H9 (cell line): ENCODE results near the gene ANAPC10. TPM values are rescaled to one million over a fixed set of nuclear protein-coding genes. Genes with fewer than 3 reads are reported as not detected.

Experiments used
- DNase-seq: peaks from one replicate; pipeline ENCODE4 v3.0.0-alpha.2; 2017
- H2AFZ ChIP-seq: one replicate; pipeline ENCODE4 v1.6.1; 2013; ENCODE audit warnings: mild to moderate bottlenecking, low read length, control low read depth, moderate library complexity
- H2AK5ac ChIP-seq: 2 replicates; pipeline ENCODE4 v1.6.1; 2013; ENCODE audit warnings: low read length, control low read depth, mixed read lengths; ENCODE audit not compliant: insufficient read length
- H2BK120ac ChIP-seq: one replicate; pipeline ENCODE4 v1.6.1; 2013; ENCODE audit warnings: low read depth, mild to moderate bottlenecking, low read length, control low read depth, inconsistent platforms; ENCODE audit not compliant: poor library complexity, severe bottlenecking
- H2BK12ac ChIP-seq: 2 replicates; pipeline ENCODE4 v1.6.1; 2013; ENCODE audit warnings: low read length, control low read depth, mixed read lengths, low read depth; ENCODE audit not compliant: insufficient read length
- H2BK15ac ChIP-seq: 2 replicates; pipeline ENCODE4 v1.6.1; 2013; ENCODE audit warnings: low read depth, low read length, control low read depth
- H2BK20ac ChIP-seq: one replicate; pipeline ENCODE4 v1.6.1; 2013; ENCODE audit warnings: low read depth, mild to moderate bottlenecking, low read length, control low read depth, inconsistent platforms; ENCODE audit not compliant: poor library complexity, severe bottlenecking
- H2BK5ac ChIP-seq: 2 replicates; pipeline ENCODE4 v1.6.1; 2013; ENCODE audit warnings: low read length, control low read depth, mixed read lengths; ENCODE audit not compliant: insufficient read length
- H3K14ac ChIP-seq: 2 replicates; pipeline ENCODE4 v1.6.1; 2013; ENCODE audit warnings: low read length, control low read depth; ENCODE audit not compliant: insufficient read depth
- H3K18ac ChIP-seq: 2 replicates; pipeline ENCODE4 v1.6.1; 2013; ENCODE audit warnings: low read depth, mild to moderate bottlenecking, mixed read lengths, low read length, control low read depth; ENCODE audit not compliant: insufficient read length
- H3K23ac ChIP-seq: 2 replicates; pipeline ENCODE4 v1.6.1; 2013; ENCODE audit warnings: low read length, control low read depth, mixed read lengths, low read depth; ENCODE audit not compliant: insufficient read length
- H3K23me2 ChIP-seq: 2 replicates; pipeline ENCODE4 v1.6.1; 2013; ENCODE audit warnings: low read depth, mild to moderate bottlenecking, mixed read lengths, low read length, control low read depth; ENCODE audit not compliant: insufficient read length, poor library complexity, severe bottlenecking
- H3K27ac ChIP-seq: 2 replicates; pipeline ENCODE4 v1.5.1; 2013; ENCODE audit warnings: low read length, control low read depth, mixed read lengths, low read depth; ENCODE audit not compliant: insufficient read length
- H3K27me3 ChIP-seq: 2 replicates; pipeline ENCODE4 v1.6.1; 2013; ENCODE audit warnings: low read length, control low read depth, inconsistent platforms; ENCODE audit not compliant: insufficient read depth
- H3K4ac ChIP-seq: 2 replicates; pipeline ENCODE4 v1.6.1; 2013; ENCODE audit warnings: low read depth, mild to moderate bottlenecking, control low read depth, inconsistent platforms, low read length, moderate library complexity
- H3K4me1 ChIP-seq: 2 replicates; pipeline ENCODE4 v1.6.1; 2013; ENCODE audit warnings: low read length, control low read depth, inconsistent platforms; ENCODE audit not compliant: insufficient read depth
- H3K4me2 ChIP-seq: 2 replicates; pipeline ENCODE4 v1.6.1; 2013; ENCODE audit warnings: low read length, control low read depth, mixed read lengths; ENCODE audit not compliant: insufficient read length, insufficient read depth
- H3K56ac ChIP-seq: 2 replicates; pipeline ENCODE4 v1.6.1; 2013; ENCODE audit warnings: low read depth, mild to moderate bottlenecking, mixed read lengths, low read length, control low read depth; ENCODE audit not compliant: insufficient read length
- H3K79me1 ChIP-seq: 2 replicates; pipeline ENCODE4 v1.6.1; 2013; ENCODE audit warnings: low read depth, mild to moderate bottlenecking, moderate library complexity, low read length, control low read depth, inconsistent platforms; ENCODE audit not compliant: insufficient read depth, poor library complexity, severe bottlenecking
- H3K79me2 ChIP-seq: 2 replicates; pipeline ENCODE4 v1.6.1; 2013; ENCODE audit warnings: low read length, control low read depth, inconsistent platforms; ENCODE audit not compliant: insufficient read depth
- H3K9ac ChIP-seq: 2 replicates; pipeline ENCODE4 v1.6.1; 2013; ENCODE audit warnings: low read length, control low read depth, mixed read lengths; ENCODE audit not compliant: insufficient read length; ENCODE audit errors: extremely low read depth
- H3K9me3 ChIP-seq: one replicate; pipeline ENCODE4 v1.6.1; 2013; ENCODE audit warnings: low read depth, low read length, inconsistent platforms; ENCODE audit not compliant: control insufficient read depth
- H3T11ph ChIP-seq: one replicate; pipeline ENCODE4 v1.6.1; 2013; ENCODE audit warnings: mild to moderate bottlenecking, low read length, control low read depth, inconsistent platforms
- H4K20me1 ChIP-seq: one replicate; pipeline ENCODE4 v1.6.1; 2013; ENCODE audit not compliant: control insufficient read depth, insufficient read length, insufficient read depth
- H4K5ac ChIP-seq: 2 replicates; pipeline ENCODE4 v1.6.1; 2013; ENCODE audit warnings: low read depth, mild to moderate bottlenecking, mixed read lengths, low read length, control low read depth; ENCODE audit not compliant: insufficient read length
- H4K8ac ChIP-seq: replicated peaks from 2 replicates; pipeline ENCODE4 v1.6.1; 2013; ENCODE audit warnings: low read length, control low read depth, mixed read lengths, low read depth; ENCODE audit not compliant: insufficient read length
- H4K91ac ChIP-seq: 2 replicates; pipeline ENCODE4 v1.6.1; 2013; ENCODE audit warnings: low read depth, mild to moderate bottlenecking, moderate library complexity, mixed read lengths, low read length, control low read depth; ENCODE audit not compliant: insufficient read length
- H3K27ac Mint-ChIP-seq, 3 experiments: 2 replicates in 2 of 3; 3 replicates in 1 of 3; pipeline ENCODE4 v1.8.0; 2020 to 2021; ENCODE audit warnings: mixed read lengths in 3 of 3, mild to moderate bottlenecking in 1 of 3, moderate library complexity in 1 of 3
- H3K27me3 Mint-ChIP-seq: 2 replicates; pipeline ENCODE4 v1.8.0; 2021; ENCODE audit warnings: low read depth, mild to moderate bottlenecking, moderate library complexity, mixed read lengths
- H3K36me3 Mint-ChIP-seq, 3 experiments: 2 replicates in 2 of 3; 3 replicates in 1 of 3; pipeline ENCODE4 v1.8.0; 2020 to 2021; ENCODE audit warnings: low read depth in 3 of 3, mixed read lengths in 3 of 3; ENCODE audit not compliant: insufficient read depth in 1 of 3
- H3K4me1 Mint-ChIP-seq, 2 experiments: 2 replicates each; pipeline ENCODE4 v1.8.0; 2020; ENCODE audit warnings: mixed read lengths in 2 of 2
- H3K4me3 Mint-ChIP-seq, 2 experiments: 2 replicates in 1 of 2; 3 replicates in 1 of 2; pipeline ENCODE4 v1.8.0; 2020 to 2021; ENCODE audit warnings: mild to moderate bottlenecking in 2 of 2, mixed read lengths in 2 of 2, moderate library complexity in 1 of 2
- H3K9me3 Mint-ChIP-seq, 2 experiments: 2 replicates in 1 of 2; 3 replicates in 1 of 2; pipeline ENCODE4 v1.8.0; 2020; ENCODE audit warnings: mild to moderate bottlenecking in 2 of 2, mixed read lengths in 2 of 2, moderate library complexity in 1 of 2
- WGBS: extraction: QIAGEN DNeasy Blood & Tissue Kit; methylation state at CpG from one replicate; pipeline ENCODE4 v1.1.7; 2013; ENCODE audit warnings: missing lambda C conversion rate, low lambda C conversion rate, mixed read lengths; ENCODE audit not compliant: insufficient read length; ENCODE audit errors: extremely low coverage; 5-methylcytosine and 5-hydroxymethylcytosine counted together
- total RNA-seq: library from RNA; stranded (reverse); gene quantifications from 2 replicates; pipeline ENCODE4 v1.2.1, GENCODE V29; 2021
- TF ChIP-seq, protein P1 (sequence below): fragments of 200-600 bp; sonication (generic); conservative IDR thresholded peaks from 3 replicates; pipeline ENCODE4 v1.8.0; 2021; ENCODE audit warnings: antibody characterized with exemption, mild to moderate bottlenecking

The ANAPC10 gene
- total RNA-seq, 1 experiment from 2014 or later = 25.3 TPM

DNA sequence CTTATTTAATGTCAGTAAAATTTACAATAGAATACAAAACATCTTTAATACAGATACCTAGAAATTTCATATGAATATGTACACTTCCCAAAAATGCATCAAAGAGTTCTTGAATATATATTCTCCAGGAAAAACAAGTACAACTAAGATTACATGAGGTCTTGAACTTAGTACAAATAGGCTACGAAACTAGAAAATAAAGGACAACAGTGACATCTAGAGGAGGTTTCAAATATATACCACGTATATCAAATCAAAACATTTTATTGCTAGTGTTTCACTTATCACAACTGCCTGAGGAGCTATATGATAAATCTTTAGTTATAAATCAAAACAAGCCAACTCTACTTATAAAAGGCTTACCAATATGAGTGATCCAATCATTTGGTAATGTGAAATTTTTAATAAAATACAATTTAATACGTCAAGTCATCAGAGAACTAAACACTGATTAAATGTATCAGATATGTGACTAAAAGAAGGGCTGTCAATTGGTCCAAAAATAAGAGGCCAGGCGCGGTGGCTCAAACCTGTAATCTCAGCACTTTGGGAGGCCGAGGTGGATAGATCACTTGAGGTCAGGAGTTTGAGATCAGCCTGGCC, 36.6 kb downstream of the ANAPC10 start:
- no peak overlapping the region for H2BK20ac ChIP-seq
- H4K20me1 ChIP-seq = no peaks in the 10 kb centered on the region
- no peak overlapping the region for H3K18ac ChIP-seq
- no peak overlapping the region for H3T11ph ChIP-seq
- no peak for DNase-seq
- TF ChIP-seq, protein P1, sequence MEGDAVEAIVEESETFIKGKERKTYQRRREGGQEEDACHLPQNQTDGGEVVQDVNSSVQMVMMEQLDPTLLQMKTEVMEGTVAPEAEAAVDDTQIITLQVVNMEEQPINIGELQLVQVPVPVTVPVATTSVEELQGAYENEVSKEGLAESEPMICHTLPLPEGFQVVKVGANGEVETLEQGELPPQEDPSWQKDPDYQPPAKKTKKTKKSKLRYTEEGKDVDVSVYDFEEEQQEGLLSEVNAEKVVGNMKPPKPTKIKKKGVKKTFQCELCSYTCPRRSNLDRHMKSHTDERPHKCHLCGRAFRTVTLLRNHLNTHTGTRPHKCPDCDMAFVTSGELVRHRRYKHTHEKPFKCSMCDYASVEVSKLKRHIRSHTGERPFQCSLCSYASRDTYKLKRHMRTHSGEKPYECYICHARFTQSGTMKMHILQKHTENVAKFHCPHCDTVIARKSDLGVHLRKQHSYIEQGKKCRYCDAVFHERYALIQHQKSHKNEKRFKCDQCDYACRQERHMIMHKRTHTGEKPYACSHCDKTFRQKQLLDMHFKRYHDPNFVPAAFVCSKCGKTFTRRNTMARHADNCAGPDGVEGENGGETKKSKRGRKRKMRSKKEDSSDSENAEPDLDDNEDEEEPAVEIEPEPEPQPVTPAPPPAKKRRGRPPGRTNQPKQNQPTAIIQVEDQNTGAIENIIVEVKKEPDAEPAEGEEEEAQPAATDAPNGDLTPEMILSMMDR = peak; percentile 71
- peaks cover 5 to 11% (median 6%) of the 10 kb centered on the region in 3 experiments; a peak in 6 of 7 replicates for H3K36me3 Mint-ChIP-seq
- H4K91ac ChIP-seq = no peak overlapping the region
- no peak overlapping the region for H2BK12ac ChIP-seq
- H3K4me2 ChIP-seq = no peak overlapping the region
- H3K27me3 ChIP-seq = no peaks in the 10 kb centered on the region
- H2BK15ac ChIP-seq = no peak overlapping the region
- peaks cover 0 to 2% of the 10 kb centered on the region in 2 experiments; a peak in 1 of 5 replicates for H3K9me3 Mint-ChIP-seq
- no peak overlapping the region for H3K4ac ChIP-seq
- no peak overlapping the region for H2AK5ac ChIP-seq
- no CpG with 5 or more reads among the region's 6 CpGs for WGBS
- no peak overlapping the region for H3K9ac ChIP-seq
- no peak overlapping the region for H4K8ac ChIP-seq
- H3K23ac ChIP-seq = no peak overlapping the region
- H4K5ac ChIP-seq = no peak overlapping the region
- H3K27me3 Mint-ChIP-seq = no peaks in the 10 kb centered on the region
- no peaks in the 10 kb centered on the region for H3K4me1 ChIP-seq
- H3K56ac ChIP-seq = no peak overlapping the region
- H3K27ac Mint-ChIP-seq = no peak overlapping the region; a peak in 1 of 7 replicates
- H3K79me2 ChIP-seq = no peaks in the 10 kb centered on the region; the same call in 1 of the 2 replicates
- H2AFZ ChIP-seq = no peak overlapping the region
- no peak overlapping the region for H3K27ac ChIP-seq
- no peaks in the 10 kb centered on the region for H3K79me1 ChIP-seq
- peaks cover 19 to 23% of the 10 kb centered on the region in 2 experiments for H3K4me1 Mint-ChIP-seq
- H3K14ac ChIP-seq = no peak overlapping the region
- no peaks in the 10 kb centered on the region for H3K9me3 ChIP-seq
- H3K23me2 ChIP-seq = no peaks in the 10 kb centered on the region
- H3K4me3 Mint-ChIP-seq = no peak overlapping the region
- no peak overlapping the region for H2BK5ac ChIP-seq
- no peak overlapping the region for H2BK120ac ChIP-seq
